Thymus (tissue), 2 donors: Measurements from ENCODE around the gene SLC6A18. TPM values are rescaled to one million over a fixed set of nuclear protein-coding genes. Genes with fewer than 3 reads are reported as not detected.

Experiments used
- polyA plus RNA-seq: library from polyadenylated mRNA; stranded (reverse); fragments of 200-250 nt; gene quantifications from one replicate; pipeline ENCODE4 v1.2.3, GENCODE V29; 2013
- total RNA-seq: library from RNA; stranded (reverse); fragments of 120-200 nt; gene quantifications from one replicate; pipeline ENCODE4 v1.2.4, GENCODE V29; 2013
- donor health status: healthy.

The SLC6A18 gene
- total and polyA plus RNA-seq, 2 donors, result 0.05 TPM; not detected in 1

Other genes with a start within 250 kb of the SLC6A18 start
- gene NKD2, start 216.6 kb upstream of the SLC6A18 start, total RNA-seq, result 5.1 TPM
- gene NKD2, start 216.6 kb upstream of the SLC6A18 start, polyA plus RNA-seq, result 12.4 TPM
- 12.2 TPM for gene SLC12A7, start 113.3 kb upstream of the SLC6A18 start, total RNA-seq
- gene SLC12A7, start 113.3 kb upstream of the SLC6A18 start, polyA plus RNA-seq, result 23.5 TPM
- 0.09 TPM for gene SLC6A19, start 23.8 kb upstream of the SLC6A18 start, total RNA-seq
- 0.16 TPM for gene SLC6A19, start 23.8 kb upstream of the SLC6A18 start, polyA plus RNA-seq
- gene TERT, start 69.7 kb downstream of the SLC6A18 start, total RNA-seq, result 3.4 TPM
- gene TERT, start 69.7 kb downstream of the SLC6A18 start, polyA plus RNA-seq, result 1.9 TPM
- gene CLPTM1L, start 119.7 kb downstream of the SLC6A18 start, total RNA-seq, result 142 TPM
- 60.7 TPM for gene CLPTM1L, start 119.7 kb downstream of the SLC6A18 start, polyA plus RNA-seq
- gene SLC6A3, start 220.1 kb downstream of the SLC6A18 start, total RNA-seq, result 0.33 TPM
- 14.9 TPM for gene SLC6A3, start 220.1 kb downstream of the SLC6A18 start, polyA plus RNA-seq